ENCODE measurements around the gene BBS1.
"Not testable (repeated sequence)": the region's sequence is repeated elsewhere in the genome, so short reads cannot be mapped to it uniquely, and the experiment has no call there.

BBS1 gene

GRCh38 chr11:66580803-66581202 lies 70.4 kb downstream of the BBS1 start:
- no peak for DNase-seq (ENCODE audit: low read depth)
- H3K4me3 ChIP-seq (ENCODE audit: low read depth, low read length): no peak overlapping the region
- TF ChIP-seq MYC (IDR thresholded peaks at IDR 0.05; ENCODE audit: low read depth, low read length) (no peak), POLR2A (IDR thresholded peaks at IDR 0.05; ENCODE audit: extremely low read depth, insufficient read length) (no peak)
- TF ChIP-seq, protein P1, sequence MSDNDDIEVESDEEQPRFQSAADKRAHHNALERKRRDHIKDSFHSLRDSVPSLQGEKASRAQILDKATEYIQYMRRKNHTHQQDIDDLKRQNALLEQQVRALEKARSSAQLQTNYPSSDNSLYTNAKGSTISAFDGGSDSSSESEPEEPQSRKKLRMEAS (IDR thresholded peaks at IDR 0.05; ENCODE audit: low read depth, low read length): no peak
- TF ChIP-seq, protein P2, sequence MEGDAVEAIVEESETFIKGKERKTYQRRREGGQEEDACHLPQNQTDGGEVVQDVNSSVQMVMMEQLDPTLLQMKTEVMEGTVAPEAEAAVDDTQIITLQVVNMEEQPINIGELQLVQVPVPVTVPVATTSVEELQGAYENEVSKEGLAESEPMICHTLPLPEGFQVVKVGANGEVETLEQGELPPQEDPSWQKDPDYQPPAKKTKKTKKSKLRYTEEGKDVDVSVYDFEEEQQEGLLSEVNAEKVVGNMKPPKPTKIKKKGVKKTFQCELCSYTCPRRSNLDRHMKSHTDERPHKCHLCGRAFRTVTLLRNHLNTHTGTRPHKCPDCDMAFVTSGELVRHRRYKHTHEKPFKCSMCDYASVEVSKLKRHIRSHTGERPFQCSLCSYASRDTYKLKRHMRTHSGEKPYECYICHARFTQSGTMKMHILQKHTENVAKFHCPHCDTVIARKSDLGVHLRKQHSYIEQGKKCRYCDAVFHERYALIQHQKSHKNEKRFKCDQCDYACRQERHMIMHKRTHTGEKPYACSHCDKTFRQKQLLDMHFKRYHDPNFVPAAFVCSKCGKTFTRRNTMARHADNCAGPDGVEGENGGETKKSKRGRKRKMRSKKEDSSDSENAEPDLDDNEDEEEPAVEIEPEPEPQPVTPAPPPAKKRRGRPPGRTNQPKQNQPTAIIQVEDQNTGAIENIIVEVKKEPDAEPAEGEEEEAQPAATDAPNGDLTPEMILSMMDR (IDR thresholded peaks at IDR 0.05; ENCODE audit: low read depth, low read length): no peak

- TF ChIP-seq, protein P1 (IDR thresholded peaks at IDR 0.05; ENCODE audit: low read depth, low read length): no peak
- TF ChIP-seq, protein P2 (IDR thresholded peaks at IDR 0.05; ENCODE audit: low read depth, low read length): no peak
- TF ChIP-seq POLR2A (IDR thresholded peaks at IDR 0.05; ENCODE audit: extremely low read depth, insufficient read length) (no peak), MYC (IDR thresholded peaks at IDR 0.05; ENCODE audit: low read depth, low read length) (no peak)
- H3K4me3 ChIP-seq (ENCODE audit: low read depth, low read length): no peak overlapping the region
- no peak for DNase-seq (ENCODE audit: low read depth)
Measured at GRCh38 chr11:66581261-66581660, 70.8 kb downstream of the BBS1 start.

- not testable (repeated sequence) for DNase-seq (ENCODE audit: low read depth); H3K4me3 ChIP-seq (ENCODE audit: low read depth, low read length)
Measured at GRCh38 chr11:66582565-66583147, 72.2 kb downstream of the BBS1 start.
